ENCODE data around the gene FAM3B.
A peak's percentile ranks its signal among the peaks of the same experiment; 100 is the strongest.

FAM3B gene

GRCh38 chr21:41397471-41397891 lies 80.9 kb downstream of the FAM3B start:
- intact Hi-C loops (cut with micrococcal nuclease) = loop anchor here (2.0 kb wide), 1 partner anchor 37 kb away; no protein-coding TSS in a partner anchor
- Mint-ChIP-seq H3K4me1 (ENCODE audit: low read depth) (peaks cover 47% of the 10 kb centered on the region), H3K27ac (peak overlapping the region; percentile 81), H3K4me3 (no peak overlapping the region), H3K9me3 (no peaks in the 10 kb centered on the region), H3K27me3 (no peaks in the 10 kb centered on the region), H3K36me3 (ENCODE audit: low read depth) (peaks cover 66% of the 10 kb centered on the region)

GRCh38 chr21:41398251-41398650 lies 81.7 kb downstream of the FAM3B start:
- intact Hi-C loops (cut with micrococcal nuclease) = no loop called here
- peak overlapping the region; percentile 81 for H3K27ac Mint-ChIP-seq
- peaks cover 47% of the 10 kb centered on the region for H3K4me1 Mint-ChIP-seq (ENCODE audit: low read depth)
- no peaks in the 10 kb centered on the region for H3K27me3 Mint-ChIP-seq
- H3K36me3 Mint-ChIP-seq (ENCODE audit: low read depth) = peaks cover 71% of the 10 kb centered on the region
- H3K4me3 Mint-ChIP-seq = no peak overlapping the region
- H3K9me3 Mint-ChIP-seq = no peaks in the 10 kb centered on the region

GRCh38 chr21:41398831-41399230 lies 82.2 kb downstream of the FAM3B start:
- intact Hi-C loops (cut with micrococcal nuclease) = no loop called here
- no peaks in the 10 kb centered on the region for H3K27me3 Mint-ChIP-seq
- peaks cover 42% of the 10 kb centered on the region for H3K4me1 Mint-ChIP-seq (ENCODE audit: low read depth)
- H3K27ac Mint-ChIP-seq = no peak overlapping the region
- H3K4me3 Mint-ChIP-seq = no peak overlapping the region
- no peaks in the 10 kb centered on the region for H3K9me3 Mint-ChIP-seq
- H3K36me3 Mint-ChIP-seq (ENCODE audit: low read depth) = peaks cover 71% of the 10 kb centered on the region

GRCh38 chr21:41399246-41399800 lies 82.7 kb downstream of the FAM3B start:
- Mint-ChIP-seq H3K36me3 (ENCODE audit: low read depth) (peaks cover 71% of the 10 kb centered on the region), H3K4me3 (no peak overlapping the region), H3K27me3 (no peaks in the 10 kb centered on the region), H3K4me1 (ENCODE audit: low read depth) (peaks cover 39% of the 10 kb centered on the region), H3K9me3 (no peaks in the 10 kb centered on the region), H3K27ac (no peak overlapping the region)
- intact Hi-C loops (cut with micrococcal nuclease) = no loop called here

- H3K4me3 Mint-ChIP-seq = no peak overlapping the region
- H3K9me3 Mint-ChIP-seq = no peaks in the 10 kb centered on the region
- H3K4me1 Mint-ChIP-seq (ENCODE audit: low read depth) = peaks cover 35% of the 10 kb centered on the region
- no peak overlapping the region for H3K27ac Mint-ChIP-seq
- intact Hi-C loops (cut with micrococcal nuclease) = no loop called here
- peaks cover 76% of the 10 kb centered on the region for H3K36me3 Mint-ChIP-seq (ENCODE audit: low read depth)
- no peaks in the 10 kb centered on the region for H3K27me3 Mint-ChIP-seq
These were observed 85.6 kb downstream of the FAM3B start for GRCh38 chr21:41402231-41402630.

GRCh38 chr21:41402796-41403195 lies 86.2 kb downstream of the FAM3B start:
- Mint-ChIP-seq H3K36me3 (ENCODE audit: low read depth) (peaks cover 82% of the 10 kb centered on the region), H3K4me3 (no peak overlapping the region), H3K4me1 (ENCODE audit: low read depth) (peaks cover 30% of the 10 kb centered on the region), H3K9me3 (no peaks in the 10 kb centered on the region), H3K27ac (no peak overlapping the region), H3K27me3 (no peaks in the 10 kb centered on the region)
- intact Hi-C loops (cut with micrococcal nuclease) = no loop called here

- H3K27me3 Mint-ChIP-seq = no peaks in the 10 kb centered on the region
- H3K4me1 Mint-ChIP-seq (ENCODE audit: low read depth) = peaks cover 27% of the 10 kb centered on the region
- peaks cover 87% of the 10 kb centered on the region for H3K36me3 Mint-ChIP-seq (ENCODE audit: low read depth)
- no peak overlapping the region for H3K4me3 Mint-ChIP-seq
- H3K9me3 Mint-ChIP-seq = no peaks in the 10 kb centered on the region
- intact Hi-C loops (cut with micrococcal nuclease) = no loop called here
- H3K27ac Mint-ChIP-seq = no peak overlapping the region
These were observed 86.7 kb downstream of the FAM3B start for GRCh38 chr21:41403331-41403730.

- Mint-ChIP-seq H3K4me1 (ENCODE audit: low read depth) (peaks cover 27% of the 10 kb centered on the region), H3K27ac (peak overlapping the region; percentile 56), H3K9me3 (no peaks in the 10 kb centered on the region), H3K36me3 (ENCODE audit: low read depth) (peaks cover 89% of the 10 kb centered on the region), H3K27me3 (no peaks in the 10 kb centered on the region), H3K4me3 (no peak overlapping the region)
- intact Hi-C loops (cut with micrococcal nuclease) = no loop called here
These were observed 87.4 kb downstream of the FAM3B start for GRCh38 chr21:41403966-41404365.

- peaks cover 27% of the 10 kb centered on the region for H3K4me1 Mint-ChIP-seq (ENCODE audit: low read depth)
- H3K27ac Mint-ChIP-seq = peak overlapping the region; percentile 49
- no peaks in the 10 kb centered on the region for H3K27me3 Mint-ChIP-seq
- no peaks in the 10 kb centered on the region for H3K9me3 Mint-ChIP-seq
- H3K36me3 Mint-ChIP-seq (ENCODE audit: low read depth) = peaks cover 89% of the 10 kb centered on the region
- intact Hi-C loops (cut with micrococcal nuclease) = no loop called here
- no peak overlapping the region for H3K4me3 Mint-ChIP-seq
These were observed 88.7 kb downstream of the FAM3B start for GRCh38 chr21:41405321-41405720.

GRCh38 chr21:41406340-41406739 lies 89.7 kb downstream of the FAM3B start:
- Mint-ChIP-seq H3K9me3 (no peaks in the 10 kb centered on the region), H3K36me3 (ENCODE audit: low read depth) (peaks cover 81% of the 10 kb centered on the region), H3K27ac (no peak overlapping the region), H3K4me3 (no peak overlapping the region), H3K27me3 (no peaks in the 10 kb centered on the region), H3K4me1 (ENCODE audit: low read depth) (peaks cover 38% of the 10 kb centered on the region)
- intact Hi-C loops (cut with micrococcal nuclease) = no loop called here
